HepG2 (cell line): ENCODE measurements around the gene KCNIP4.

Source experiments
- FUBP1 ChIP-seq: sonication (generic); formaldehyde crosslinking; IDR thresholded peaks from 2 replicates; pipeline ENCODE4 v1.5.1; 2020; ENCODE audit warnings: missing genetic modification reagents, mild to moderate bottlenecking, borderline replicate concordance
- REST ChIP-seq, 2 experiments: IDR thresholded peaks; 2 replicates each; pipeline ENCODE4 v1.6.1; 2011 to 2012; ENCODE audit warnings: low read length in 2 of 2, borderline replicate concordance in 1 of 2, low read depth in 1 of 2, mild to moderate bottlenecking in 1 of 2, moderate library complexity in 1 of 2
- ZNF20 ChIP-seq: sonication (generic); formaldehyde crosslinking; IDR thresholded peaks from 2 replicates; pipeline ENCODE4 v1.4.0; 2020; ENCODE audit warnings: mild to moderate bottlenecking, moderate library complexity, missing genetic modification reagents

- TF ChIP-seq ZNF20 (CRISPR knock-in tag) (no peak), FUBP1 (CRISPR knock-in tag) (no peak), REST (IDR thresholded peaks at IDR 0.05; ENCODE audit: borderline replicate concordance in 1 of 2, low read depth in 1 of 2, low read length in 2 of 2) (no peak)
These were observed 935.1 kb downstream of the KCNIP4 start for GRCh38 chr4:21013501-21013900.
